Heart left ventricle (tissue), 16 donors: ENCODE results near the gene STAC2. TPM values are rescaled to one million over a fixed set of nuclear protein-coding genes. Genes with fewer than 3 reads are reported as not detected.

Experiments used
- ATAC-seq, 4 donors: fragments of 200-7000 bp; cut with Tn5 transposase; one replicate each; pipeline ENCODE4 v1.9.1; 2020 to 2022; ENCODE audit warnings: moderate library complexity in 4 of 4, mild to moderate bottlenecking in 3 of 4, moderate number of reproducible peaks in 1 of 4
- DNase-seq, 5 donors: peaks; one replicate each; pipeline ENCODE4 v3.0.0-alpha.2; 2020
- H3K27ac ChIP-seq, 12 donors: fragments of 200-600 bp; sonication (generic) in 4 of 12; one replicate each; pipeline versions ENCODE4 v1.5.0 to v1.8.0; 2016 to 2022; ENCODE audit warnings: mild to moderate bottlenecking in 2 of 12
- H3K27me3 ChIP-seq, 9 donors: fragments of 200-600 bp; sonication (generic) in 2 of 9; one replicate each; pipeline versions ENCODE4 v1.5.1 to v1.8.0; 2016 to 2022; ENCODE audit warnings: mild to moderate bottlenecking in 3 of 9
- H3K36me3 ChIP-seq, 9 donors: fragments of 200-600 bp; sonication (generic) in 2 of 9; one replicate each; pipeline versions ENCODE4 v1.5.0 to v1.8.0; 2018 to 2022; ENCODE audit warnings: mild to moderate bottlenecking in 2 of 9
- H3K4me1 ChIP-seq, 12 donors: fragments of 200-600 bp; sonication (generic) in 4 of 12; one replicate each; pipeline versions ENCODE4 v1.5.0 to v1.8.0; 2016 to 2022; ENCODE audit warnings: mild to moderate bottlenecking in 3 of 12
- H3K4me3 ChIP-seq, 12 donors: fragments of 200-600 bp; sonication (generic) in 4 of 12; one replicate each; pipeline versions ENCODE4 v1.5.0 to v1.8.0; 2017 to 2022; ENCODE audit warnings: mild to moderate bottlenecking in 9 of 12, moderate library complexity in 4 of 12
- H3K9me3 ChIP-seq, 12 donors: fragments of 200-600 bp; sonication (generic) in 4 of 12; one replicate each; pipeline versions ENCODE4 v1.5.0 to v1.8.0; 2016 to 2022; ENCODE audit warnings: mild to moderate bottlenecking in 1 of 12
- POLR2A ChIP-seq, 2 donors: fragments of 450-650 bp; IDR thresholded peaks; one replicate each; pipeline ENCODE4 v1.6.1; 2017; ENCODE audit warnings: antibody characterized with exemption in 2 of 2, mild to moderate bottlenecking in 2 of 2, moderate library complexity in 2 of 2
- WGBS, 4 donors: extraction: QIAGEN DNeasy Blood & Tissue Kit in 2 of 4; methylation state at CpG; one replicate each; pipeline versions ENCODE4 v1.1.5 to v1.1.7; 2013 to 2018; 5-methylcytosine and 5-hydroxymethylcytosine counted together
- intact Hi-C, 10 donors: fragments of 100-400 bp; cut with DNase I; formaldehyde crosslinking; loops; one replicate each; pipeline versions ENCODE4 v1.11.1 to v1.14.2; 2022
- polyA plus RNA-seq, 2 donors: library from polyadenylated mRNA; stranded (reverse); fragments of 200-250 nt; gene quantifications; one replicate each; pipeline ENCODE4 v1.2.3, GENCODE V29; 2013
- total RNA-seq, 9 donors: library from RNA; depleted of rRNA in 2 of 9; stranded (reverse); fragments of >200 nt in 2 of 9; fragmentation: NEBNext Ultra II Directional in 3 of 9; extraction: Animal tissue kit (Norgen Biotek cat#: 25700) in 3 of 9; gene quantifications; one replicate each; pipeline versions ENCODE4 v1.1.0 to v1.2.4, GENCODE V29; 2016 to 2023
- TF ChIP-seq, protein P1 (sequence below), 12 donors: fragments of 200-600 bp; sonication (generic) in 4 of 12; IDR thresholded peaks; one replicate each; pipeline versions ENCODE4 v1.5.0 to v1.8.0; 2018 to 2022; ENCODE audit warnings: antibody characterized with exemption in 12 of 12, mild to moderate bottlenecking in 5 of 12
- donor health status: ischemic (EF 13 %, LVEDD 7.1; RV severe dilation, severe dysfunction).
- donor health status: healthy with polysubstance abuse.
- donor health status: DM: no; HTN: yes; CAD: no.
- donor health status: DM: no; HTN: no; CAD: no.
- donor health status: ischemic (EF 25% LVEDD 6.9; RV normal size, moderate dysfunction).
- donor health status: ischemic (EF 25% LVEDD 5.7; RV mildly dilated, moderate dysfunction).
- donor health status: healthy.
- donor health status: DM: yes; HTN: yes; CAD: no.
- donor health status: ischemic (EF 35%, LVEDD 5.7; RV mildly dilated, moderate dysfunction).
- donor health status: nonischemic (EF 11% LVEDD 7.7; RV severe dilation, severe dysfunction).
- donor health status: DM: yes; HTN: yes; CAD: no.
- donor health status: PGD.
- donor health status: ischemic (EF 29% LVEDD 5.4; RV normal size, mild dysfunction).
- donor health status: nonischemic (EF 23%, LVEDD 6.1; RV moderate dilation, normal function).

STAC2 gene
- total and polyA plus RNA-seq, 11 donors, result 0.16 to 5.3 (median 0.36) TPM

DNA sequence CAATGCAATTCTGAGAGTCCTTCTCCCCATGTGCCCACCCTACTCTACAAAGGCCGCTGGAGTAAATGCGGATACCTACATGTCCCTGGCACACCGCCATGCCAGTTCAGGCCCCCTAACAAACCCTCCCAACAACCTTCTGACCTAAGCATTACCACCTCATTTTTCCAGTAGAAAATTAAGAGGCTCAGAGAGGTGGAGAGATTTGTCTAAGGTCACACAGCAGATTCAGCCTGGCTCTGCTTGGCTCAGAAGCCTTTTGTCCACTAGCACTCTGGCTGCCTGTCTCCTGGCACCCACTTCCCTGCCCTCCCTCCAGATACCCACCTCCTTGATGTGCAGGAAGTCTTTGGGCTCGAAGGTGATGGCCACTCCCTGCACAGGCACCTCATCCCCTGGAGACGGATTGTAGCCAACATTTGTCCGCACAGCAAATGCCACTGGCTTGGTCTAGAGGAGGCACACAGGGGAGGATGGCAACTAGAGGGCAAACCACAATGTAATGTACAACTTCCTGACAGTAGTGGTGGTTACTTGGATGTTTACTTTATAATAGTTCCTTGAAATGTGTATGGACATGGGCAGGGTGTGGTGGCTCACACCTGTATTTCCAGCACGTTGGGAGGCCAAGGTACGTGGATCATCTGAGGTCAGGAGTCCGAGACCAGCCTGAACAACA is 38.5 kb downstream of the STAC2 start:
- H3K4me1 ChIP-seq, result no peaks in the 10 kb centered on the region
- no peak overlapping the region for H3K4me3 ChIP-seq
- TF ChIP-seq, protein P1, sequence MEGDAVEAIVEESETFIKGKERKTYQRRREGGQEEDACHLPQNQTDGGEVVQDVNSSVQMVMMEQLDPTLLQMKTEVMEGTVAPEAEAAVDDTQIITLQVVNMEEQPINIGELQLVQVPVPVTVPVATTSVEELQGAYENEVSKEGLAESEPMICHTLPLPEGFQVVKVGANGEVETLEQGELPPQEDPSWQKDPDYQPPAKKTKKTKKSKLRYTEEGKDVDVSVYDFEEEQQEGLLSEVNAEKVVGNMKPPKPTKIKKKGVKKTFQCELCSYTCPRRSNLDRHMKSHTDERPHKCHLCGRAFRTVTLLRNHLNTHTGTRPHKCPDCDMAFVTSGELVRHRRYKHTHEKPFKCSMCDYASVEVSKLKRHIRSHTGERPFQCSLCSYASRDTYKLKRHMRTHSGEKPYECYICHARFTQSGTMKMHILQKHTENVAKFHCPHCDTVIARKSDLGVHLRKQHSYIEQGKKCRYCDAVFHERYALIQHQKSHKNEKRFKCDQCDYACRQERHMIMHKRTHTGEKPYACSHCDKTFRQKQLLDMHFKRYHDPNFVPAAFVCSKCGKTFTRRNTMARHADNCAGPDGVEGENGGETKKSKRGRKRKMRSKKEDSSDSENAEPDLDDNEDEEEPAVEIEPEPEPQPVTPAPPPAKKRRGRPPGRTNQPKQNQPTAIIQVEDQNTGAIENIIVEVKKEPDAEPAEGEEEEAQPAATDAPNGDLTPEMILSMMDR (IDR thresholded peaks at IDR 0.05), result no peak
- TF ChIP-seq POLR2A (IDR thresholded peaks at IDR 0.05), result no peak
- 92 to 97% (median 95%) methylated on average over 9 of the region's 9 CpGs for WGBS, 4 donors
- DNase-seq (no peak), ATAC-seq (no peak)
- H3K27me3 ChIP-seq, result no peaks in the 10 kb centered on the region
- no peaks in the 10 kb centered on the region for H3K9me3 ChIP-seq
- peaks cover 0 to 95% (median 54%) of the 10 kb centered on the region in 9 donors for H3K36me3 ChIP-seq
- intact Hi-C loops, result loop anchor here in 1 of 10 donors (10.0 kb wide), 1 partner anchor 48 kb away; no protein-coding TSS in a partner anchor
- no peak overlapping the region for H3K27ac ChIP-seq

DNA sequence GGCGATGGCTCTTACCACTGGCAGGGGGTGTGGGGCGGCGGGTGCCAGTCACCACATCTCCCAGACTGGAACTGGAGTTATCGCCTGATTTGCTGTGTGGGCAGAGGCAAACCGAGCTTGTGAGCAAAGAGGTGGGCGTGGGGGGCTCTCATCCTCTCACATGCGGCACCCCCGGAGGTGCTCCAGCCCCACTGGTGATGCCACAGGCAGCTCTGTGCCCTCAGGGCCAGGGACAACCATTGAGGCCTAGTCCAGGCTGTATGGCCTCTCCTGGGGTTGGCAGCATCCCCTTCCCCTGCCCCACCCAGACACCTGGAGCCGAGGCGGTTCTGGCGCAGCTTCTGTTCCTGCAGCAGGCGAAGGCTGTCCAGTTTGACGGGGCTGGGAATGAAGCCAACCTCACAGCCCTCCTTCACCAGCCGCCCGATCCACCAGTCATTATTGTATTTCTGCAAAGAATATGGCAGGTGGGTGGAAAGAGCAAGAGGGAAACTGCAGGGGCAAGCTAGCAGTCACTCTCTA is 39.2 kb downstream of the STAC2 start:
- ATAC-seq, result no peak
- no peak for DNase-seq
- H3K9me3 ChIP-seq, result no peaks in the 10 kb centered on the region
- intact Hi-C loops, result loop anchor here in 1 of 10 donors (10.0 kb wide), 1 partner anchor 48 kb away; no protein-coding TSS in a partner anchor
- H3K4me3 ChIP-seq, result no peak overlapping the region
- H3K36me3 ChIP-seq, result peaks cover 0 to 95% (median 52%) of the 10 kb centered on the region in 9 donors
- TF ChIP-seq, protein P1 (IDR thresholded peaks at IDR 0.05), result no peak
- TF ChIP-seq POLR2A (IDR thresholded peaks at IDR 0.05), result no peak
- no peak overlapping the region for H3K27ac ChIP-seq
- H3K4me1 ChIP-seq, result no peaks in the 10 kb centered on the region
- WGBS, 4 donors, result 88 to 95% (median 92%) methylated on average over 13 to 15 of the region's 15 CpGs
- no peaks in the 10 kb centered on the region for H3K27me3 ChIP-seq

DNA sequence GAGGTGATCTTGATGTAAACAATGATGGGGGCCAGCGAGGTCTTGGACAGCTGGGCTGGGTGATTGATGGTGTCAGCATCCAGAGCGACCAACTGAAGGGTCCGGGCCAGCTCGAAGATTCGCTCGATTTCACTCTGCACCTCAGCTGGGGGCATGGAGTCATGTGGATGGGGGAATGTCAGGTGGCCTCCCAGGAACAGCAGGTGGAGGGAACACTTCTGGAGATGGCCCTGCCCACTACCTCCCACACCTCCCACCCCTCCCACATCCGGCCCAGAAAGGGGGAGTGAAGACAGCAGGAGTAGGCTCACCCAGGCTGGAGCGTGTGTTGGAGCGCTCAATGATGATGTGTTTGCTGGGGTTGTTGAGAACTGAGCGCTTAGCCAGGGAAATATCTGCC is 42.0 kb downstream of the STAC2 start:
- Histone ChIP-seq H3K27me3 (no peaks in the 10 kb centered on the region), H3K4me1 (no peaks in the 10 kb centered on the region), H3K27ac (no peak overlapping the region), H3K9me3 (no peaks in the 10 kb centered on the region), H3K36me3 (peaks cover 0 to 84% (median 41%) of the 10 kb centered on the region in 9 donors), H3K4me3 (no peak overlapping the region)
- DNase-seq, result no peak
- ATAC-seq, result no peak
- 85 to 100% (median 93%) methylated on average over 8 to 10 of the region's 10 CpGs for WGBS, 4 donors
- intact Hi-C loops, result loop anchor here in 1 of 10 donors (10.0 kb wide), 1 partner anchor 51 kb away; no protein-coding TSS in a partner anchor
- TF ChIP-seq POLR2A (IDR thresholded peaks at IDR 0.05), result no peak
- TF ChIP-seq, protein P1 (IDR thresholded peaks at IDR 0.05), result no peak

- ATAC-seq (no peak), DNase-seq (no peak)
- intact Hi-C loops, result loop anchor here in 1 of 10 donors (10.0 kb wide), 1 partner anchor 52 kb away; no protein-coding TSS in a partner anchor
- Histone ChIP-seq H3K4me3 (no peak overlapping the region), H3K36me3 (peaks cover 0 to 82% (median 35%) of the 10 kb centered on the region in 9 donors), H3K4me1 (no peaks in the 10 kb centered on the region), H3K27me3 (no peaks in the 10 kb centered on the region), H3K27ac (no peak overlapping the region), H3K9me3 (no peaks in the 10 kb centered on the region)
- 85 to 96% (median 95%) methylated on average over 5 of the region's 5 CpGs for WGBS, 4 donors
- no peak for TF ChIP-seq POLR2A (IDR thresholded peaks at IDR 0.05)
Measured at GRCh38 chr17:39183045-39183444, 42.7 kb downstream of the STAC2 start.
